GM21423 (cell line): ENCODE data around the gene EPHA7.

ENCODE experiments used
- ATAC-seq: cut with Tn5 transposase; IDR thresholded peaks from one replicate; pipeline ENCODE4 v1.9.1; 2021; ENCODE audit warnings: mild to moderate bottlenecking, moderate library complexity; ENCODE audit not compliant: unreplicated experiment

EPHA7 gene

GRCh38 chr6:93327857-93328256 lies 91.5 kb downstream of the EPHA7 start:
- no peak for ATAC-seq

- no peak for ATAC-seq
Observed at GRCh38 chr6:93325761-93326160, 93.6 kb downstream of the EPHA7 start.

- no peak for ATAC-seq
Observed at GRCh38 chr6:93323630-93324029, 95.7 kb downstream of the EPHA7 start.

GRCh38 chr6:93322651-93323050 lies 96.7 kb downstream of the EPHA7 start:
- no peak for ATAC-seq

- ATAC-seq = no peak
Observed at GRCh38 chr6:93319304-93319703, 100.1 kb downstream of the EPHA7 start.

- ATAC-seq = no peak
Observed at GRCh38 chr6:93318121-93318520, 101.2 kb downstream of the EPHA7 start.

GRCh38 chr6:93317592-93317991 lies 101.8 kb downstream of the EPHA7 start:
- ATAC-seq = no peak

- no peak for ATAC-seq
Observed at GRCh38 chr6:93307505-93308409, 111.6 kb downstream of the EPHA7 start.

GRCh38 chr6:93305088-93305487 lies 114.3 kb downstream of the EPHA7 start:
- no peak for ATAC-seq

GRCh38 chr6:93304505-93304904 lies 114.9 kb downstream of the EPHA7 start:
- ATAC-seq = no peak

- ATAC-seq = no peak
Observed at GRCh38 chr6:93300661-93301060, 118.7 kb downstream of the EPHA7 start.

GRCh38 chr6:93299622-93300021 lies 119.7 kb downstream of the EPHA7 start:
- no peak for ATAC-seq

GRCh38 chr6:93295631-93296030 lies 123.7 kb downstream of the EPHA7 start:
- no peak for ATAC-seq

GRCh38 chr6:93294879-93295278 lies 124.5 kb downstream of the EPHA7 start:
- no peak for ATAC-seq

- ATAC-seq = no peak
Observed at GRCh38 chr6:93293872-93294271, 125.5 kb downstream of the EPHA7 start.

GRCh38 chr6:93293460-93293859 lies 125.9 kb downstream of the EPHA7 start:
- no peak for ATAC-seq

GRCh38 chr6:93282521-93283031 lies 136.8 kb downstream of the EPHA7 start:
- no peak for ATAC-seq

GRCh38 chr6:93278241-93278640 lies 141.1 kb downstream of the EPHA7 start:
- no peak for ATAC-seq

GRCh38 chr6:93272896-93273295 lies 146.5 kb downstream of the EPHA7 start:
- ATAC-seq = no peak

- ATAC-seq = no peak
Observed at GRCh38 chr6:93272211-93272610, 147.1 kb downstream of the EPHA7 start.

GRCh38 chr6:93266116-93266817 lies 153.1 kb downstream of the EPHA7 start:
- no peak for ATAC-seq

- no peak for ATAC-seq
Observed at GRCh38 chr6:93260881-93261280, 158.5 kb downstream of the EPHA7 start.
